HG03439 (cell line): ENCODE data around the gene FMN1.

Source experiments
- ATAC-seq: cut with Tn5 transposase; IDR thresholded peaks from one replicate; pipeline ENCODE4 v1.9.1; 2021; ENCODE audit warnings: mild to moderate bottlenecking, moderate library complexity; ENCODE audit not compliant: unreplicated experiment

Gene FMN1

DNA sequence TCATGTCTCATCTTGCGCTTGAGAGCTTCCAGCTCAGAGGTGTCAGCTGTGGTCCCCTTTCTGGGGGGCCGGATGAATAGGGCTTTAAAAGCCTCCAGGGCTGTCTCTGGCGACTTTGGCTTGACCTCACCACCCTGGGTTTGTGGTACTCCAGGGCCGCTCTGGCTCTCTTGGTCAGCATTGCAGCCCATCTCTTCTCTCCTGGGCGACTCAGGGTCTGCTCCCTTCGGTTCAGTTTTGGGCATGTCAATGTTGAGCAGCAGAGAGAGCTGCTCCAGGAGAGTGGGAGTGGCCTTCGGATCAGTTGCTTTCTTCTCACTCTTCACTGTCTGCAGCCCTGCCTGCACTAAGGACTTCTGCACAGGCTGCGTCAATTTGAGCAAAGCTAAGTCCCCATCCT is 127.9 kb downstream of the FMN1 start:
- ATAC-seq = no peak

DNA sequence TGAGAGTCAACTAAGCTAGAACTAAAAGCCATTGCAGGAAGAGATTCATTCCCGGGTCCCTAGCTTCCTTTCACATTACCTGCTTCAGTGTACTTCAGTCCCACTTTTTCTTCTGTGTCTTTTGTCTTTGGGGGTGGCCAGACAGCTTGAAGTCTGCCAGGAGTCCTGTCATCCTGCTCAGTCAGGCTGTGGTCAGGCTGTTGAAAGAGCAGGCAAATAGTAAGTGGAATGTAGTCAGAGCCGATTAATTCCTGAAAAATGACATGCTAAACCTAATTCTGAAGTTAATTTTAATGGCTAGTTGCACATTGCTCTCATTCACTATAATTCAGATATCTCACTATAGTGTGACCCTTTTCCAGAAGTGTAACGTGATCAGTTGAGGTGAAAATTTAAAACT is 129.6 kb downstream of the FMN1 start:
- ATAC-seq = no peak

DNA sequence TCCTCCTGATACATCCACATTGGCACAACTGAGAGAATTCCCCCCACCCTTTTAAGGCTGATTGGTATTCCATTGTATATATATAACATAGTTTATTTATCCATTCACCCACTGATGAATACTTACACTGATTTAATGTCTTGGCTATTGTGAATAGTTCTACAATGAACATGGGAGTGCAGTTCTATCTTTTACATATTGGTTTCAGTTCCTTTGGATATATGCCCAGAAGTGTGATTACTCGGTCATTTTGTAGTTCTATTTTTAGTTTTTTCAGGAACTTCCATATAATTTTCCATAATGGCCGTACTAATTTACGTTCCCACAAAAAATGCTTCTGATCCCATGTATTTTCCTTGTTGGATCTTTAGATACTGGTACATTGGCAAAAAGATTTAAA is 135.3 kb downstream of the FMN1 start:
- ATAC-seq = no peak

DNA sequence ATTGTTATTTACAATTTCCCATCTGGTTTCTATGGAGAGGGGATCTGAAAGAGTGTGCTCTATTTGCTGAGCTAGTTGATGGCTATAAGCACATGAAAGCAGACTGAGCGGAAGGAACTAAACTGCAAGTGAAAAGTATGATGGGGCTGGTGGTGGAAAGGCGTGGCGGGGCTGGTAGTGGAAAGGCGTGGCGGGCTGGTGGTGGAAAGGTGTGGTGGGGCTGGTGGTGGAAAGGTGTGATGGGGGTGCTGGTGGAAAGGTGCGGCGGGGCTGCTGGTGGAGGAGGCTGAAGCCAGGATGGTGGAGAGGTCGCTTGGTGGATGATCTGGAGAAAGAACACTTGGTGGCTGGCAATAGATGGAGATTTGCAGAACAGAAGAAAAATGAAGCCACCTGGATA is 136.7 kb downstream of the FMN1 start:
- ATAC-seq = no peak

DNA sequence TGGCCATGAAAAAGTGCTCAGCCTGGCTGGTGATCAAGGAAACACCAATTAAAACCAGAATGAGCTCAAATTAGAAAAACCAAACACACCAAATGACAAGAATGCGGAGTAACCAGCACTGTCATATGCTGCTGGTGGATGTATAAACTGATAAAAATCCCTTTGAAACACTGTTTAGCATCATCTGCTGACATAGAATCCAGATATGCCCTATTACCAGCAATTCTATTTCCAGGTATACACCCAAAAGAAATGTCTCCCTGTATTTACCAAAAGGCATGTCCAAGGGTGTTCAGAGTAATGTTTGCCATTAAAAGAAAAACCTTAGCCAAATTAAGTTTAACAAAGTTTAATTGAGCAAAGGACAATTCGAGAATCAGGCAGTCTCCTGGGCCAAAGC is 138.6 kb downstream of the FMN1 start:
- no peak for ATAC-seq

DNA sequence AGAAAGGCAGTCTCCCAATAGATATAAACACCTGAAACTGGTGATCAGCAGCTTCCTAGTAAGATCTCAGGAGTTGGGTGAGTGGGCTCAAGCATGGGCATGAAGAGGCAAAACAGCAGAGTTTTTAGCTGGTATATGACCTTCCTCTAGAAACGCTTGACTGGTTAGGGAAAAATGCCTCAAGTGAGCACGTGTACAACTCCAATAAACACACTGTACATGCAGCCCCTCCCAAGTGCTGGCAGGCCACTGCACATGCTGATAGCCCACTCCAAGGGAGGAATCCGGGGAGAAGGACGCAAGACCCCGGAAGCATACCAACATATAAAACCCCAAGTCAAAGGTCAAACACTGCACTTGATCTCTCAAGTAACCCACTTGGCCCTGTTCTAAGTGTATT is 143.0 kb downstream of the FMN1 start:
- no peak for ATAC-seq

DNA sequence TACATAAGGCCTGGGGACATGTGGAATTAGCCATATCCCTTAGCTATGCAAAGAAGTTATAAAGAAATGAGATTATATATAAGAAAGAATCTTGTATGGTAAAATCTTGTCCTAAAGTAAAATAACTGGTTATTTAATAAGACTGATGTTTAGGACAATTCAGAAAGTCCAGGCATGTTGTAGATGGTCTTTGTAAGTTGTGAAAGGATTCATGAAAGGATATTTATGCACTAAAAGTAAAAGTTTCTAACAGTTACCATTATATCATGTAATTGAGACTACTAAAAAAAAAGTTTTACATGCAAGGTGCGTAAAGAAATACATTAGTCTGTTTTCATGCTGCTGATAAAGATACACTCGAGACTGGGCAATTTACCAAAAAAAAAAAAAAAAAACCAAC is 146.3 kb downstream of the FMN1 start:
- ATAC-seq = no peak

DNA sequence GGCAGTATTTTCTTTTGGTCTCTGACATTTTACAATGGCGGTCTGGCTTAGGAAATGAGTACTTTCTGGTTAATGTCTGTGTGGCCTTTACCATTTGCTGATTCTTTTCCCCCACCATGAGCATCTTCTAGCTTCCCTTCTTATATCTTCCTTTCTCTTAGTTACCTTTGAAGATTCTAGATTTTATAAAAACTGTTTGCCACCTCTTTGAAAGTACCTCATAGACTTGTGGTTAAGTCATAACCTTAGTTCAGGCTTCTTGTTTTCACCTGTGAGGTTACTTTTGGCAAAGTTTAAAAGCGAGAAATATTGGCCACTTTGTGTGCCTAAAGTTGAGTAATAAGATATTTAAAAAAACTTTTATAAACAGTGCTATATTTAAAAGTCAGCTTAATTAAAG is 147.4 kb downstream of the FMN1 start:
- no peak for ATAC-seq

DNA sequence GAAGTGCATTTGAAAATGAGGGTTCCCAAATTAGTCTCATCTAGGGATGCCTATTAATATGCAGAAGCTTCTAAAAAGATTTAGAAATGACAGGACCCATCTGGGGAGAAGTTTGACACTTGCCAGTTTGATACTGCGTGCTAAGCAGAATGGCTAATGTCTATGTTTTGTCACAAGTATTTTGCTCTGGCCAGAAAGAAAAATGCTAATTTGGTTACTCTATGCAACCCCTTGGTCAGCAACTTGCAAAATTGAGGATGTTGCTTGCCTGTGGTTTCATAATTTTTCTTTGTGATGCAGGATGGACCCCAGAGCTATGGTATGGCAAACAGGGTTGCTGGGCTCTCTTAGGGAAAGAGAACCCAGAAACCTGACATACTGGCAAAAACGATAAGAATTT is 148.2 kb downstream of the FMN1 start:
- ATAC-seq = no peak

DNA sequence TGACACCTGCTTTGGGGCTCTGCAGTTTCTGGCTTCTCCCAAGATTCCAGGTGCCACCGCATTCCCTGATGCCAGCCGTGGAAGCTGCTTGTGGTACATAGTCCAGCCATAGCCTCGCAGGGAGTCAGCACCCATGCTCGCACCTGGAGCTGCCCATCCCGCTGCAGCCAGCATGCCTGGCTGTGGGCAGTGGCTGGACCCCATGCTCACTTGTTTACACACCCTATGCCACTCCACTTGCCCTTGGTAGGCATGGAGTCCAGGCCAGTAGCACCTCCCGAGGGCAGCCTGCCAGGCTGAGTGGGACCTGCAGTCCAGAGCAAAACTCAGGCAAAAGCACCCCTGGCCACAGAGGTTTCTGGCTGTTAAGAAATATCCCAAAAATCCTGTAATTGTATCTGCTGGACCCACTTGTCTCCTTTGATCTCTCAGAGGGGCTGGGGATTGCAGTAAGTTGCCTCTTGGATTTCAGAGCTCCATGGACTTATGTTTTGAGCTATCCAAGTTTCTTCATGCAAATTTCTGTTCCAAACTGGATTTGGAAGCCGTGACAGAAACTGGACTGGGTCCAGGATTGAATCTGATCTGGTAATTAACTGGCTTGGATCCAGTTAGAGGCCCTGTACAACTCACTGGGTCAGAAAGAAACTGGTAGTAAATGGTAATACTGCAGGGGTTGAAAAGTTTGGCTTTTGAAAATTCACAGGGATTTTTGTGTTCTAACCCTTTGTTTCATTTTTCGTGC is 149.3 kb downstream of the FMN1 start:
- ATAC-seq = no peak

DNA sequence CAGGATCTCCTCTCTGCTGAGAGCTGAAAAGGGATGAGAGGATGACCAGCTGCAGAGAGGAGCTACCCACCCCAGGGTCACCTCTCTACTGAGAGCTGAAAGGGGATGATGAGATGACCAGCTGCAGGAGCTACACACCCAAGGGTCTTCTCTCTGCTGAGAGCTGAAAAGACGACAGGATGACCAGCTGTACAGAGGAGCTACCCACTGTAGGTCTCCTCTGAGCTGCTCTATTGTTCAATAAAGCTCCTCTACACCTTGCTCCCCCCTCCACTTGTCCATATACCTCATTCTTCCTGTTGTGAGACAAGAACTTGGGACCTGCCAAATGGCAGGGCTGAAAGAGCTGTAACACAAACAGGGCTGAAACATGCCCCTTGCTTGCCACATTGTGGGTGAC is 149.9 kb downstream of the FMN1 start:
- no peak for ATAC-seq

DNA sequence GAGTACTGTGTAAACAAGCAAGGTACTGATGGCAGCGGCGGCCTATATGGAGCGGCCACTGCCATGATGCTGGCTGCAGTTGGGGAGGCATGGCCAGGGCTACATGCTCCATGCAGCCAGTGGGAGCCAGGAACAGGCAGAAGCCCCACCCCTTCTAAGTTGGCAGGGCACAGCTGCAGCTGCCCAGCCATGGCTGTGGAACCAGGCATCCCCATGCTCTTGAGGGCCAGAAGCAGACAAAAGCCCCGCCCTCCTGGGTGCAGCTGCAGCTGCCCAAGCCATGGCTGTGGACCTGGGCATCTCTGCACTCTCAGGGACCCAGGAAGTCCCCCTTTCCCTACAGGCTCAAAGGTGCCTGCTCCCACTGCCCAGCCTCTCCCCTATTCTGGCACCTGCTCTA is 150.9 kb downstream of the FMN1 start:
- ATAC-seq = no peak

DNA sequence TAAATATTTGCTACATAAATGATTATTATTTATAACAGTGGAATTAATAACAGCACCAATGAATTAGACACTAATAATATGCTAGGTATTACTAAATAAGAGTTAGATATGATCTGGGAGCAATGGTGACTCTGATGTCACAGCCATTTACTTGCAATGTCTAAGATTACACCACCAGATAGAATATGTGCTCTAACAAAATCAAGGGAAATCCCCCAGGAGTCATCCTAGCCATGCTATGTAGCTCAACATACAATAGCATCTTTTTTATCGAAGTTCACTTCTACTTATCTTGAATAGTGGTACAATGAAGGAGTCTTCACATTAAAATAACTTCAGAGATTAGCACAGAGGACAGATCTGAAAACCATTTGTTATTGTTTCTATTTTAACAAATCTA is 154.0 kb downstream of the FMN1 start:
- no peak for ATAC-seq

DNA sequence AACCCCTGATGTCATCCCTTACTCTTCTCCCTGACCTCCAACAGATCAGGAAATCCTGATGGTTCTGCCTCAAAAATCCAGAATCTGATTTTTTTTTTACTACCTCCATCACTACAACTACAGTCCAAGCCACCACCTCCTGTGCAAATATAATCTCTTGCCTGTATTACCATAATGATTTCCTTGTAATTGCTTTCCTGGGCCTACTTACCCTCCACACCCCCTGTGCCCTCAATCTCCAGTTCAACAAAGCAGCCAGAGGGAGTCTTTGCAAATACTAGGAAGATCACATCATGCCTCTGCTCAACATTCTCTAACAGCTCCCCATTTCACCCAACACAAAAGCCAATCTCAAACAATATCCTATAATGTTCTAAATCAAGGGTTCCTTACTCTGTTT is 159.9 kb downstream of the FMN1 start:
- no peak for ATAC-seq

DNA sequence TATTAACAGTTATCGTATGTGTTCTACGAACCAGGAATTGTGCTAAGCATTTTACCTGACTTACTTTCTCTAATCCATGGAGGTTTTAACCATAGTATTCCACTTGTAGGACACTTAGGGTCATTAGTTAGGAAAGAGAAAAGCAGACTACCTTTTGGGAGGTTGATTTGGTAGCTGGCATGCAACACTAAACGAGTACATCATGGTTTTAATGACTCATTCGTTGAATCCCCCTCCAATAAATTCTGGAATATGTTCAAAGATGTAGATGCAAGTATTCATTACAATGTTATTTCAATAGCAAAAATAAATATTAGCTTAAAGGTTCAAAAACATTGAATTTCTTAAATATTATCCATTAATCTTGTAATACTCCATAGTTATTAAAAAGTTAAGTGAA is 162.5 kb downstream of the FMN1 start:
- no peak for ATAC-seq

DNA sequence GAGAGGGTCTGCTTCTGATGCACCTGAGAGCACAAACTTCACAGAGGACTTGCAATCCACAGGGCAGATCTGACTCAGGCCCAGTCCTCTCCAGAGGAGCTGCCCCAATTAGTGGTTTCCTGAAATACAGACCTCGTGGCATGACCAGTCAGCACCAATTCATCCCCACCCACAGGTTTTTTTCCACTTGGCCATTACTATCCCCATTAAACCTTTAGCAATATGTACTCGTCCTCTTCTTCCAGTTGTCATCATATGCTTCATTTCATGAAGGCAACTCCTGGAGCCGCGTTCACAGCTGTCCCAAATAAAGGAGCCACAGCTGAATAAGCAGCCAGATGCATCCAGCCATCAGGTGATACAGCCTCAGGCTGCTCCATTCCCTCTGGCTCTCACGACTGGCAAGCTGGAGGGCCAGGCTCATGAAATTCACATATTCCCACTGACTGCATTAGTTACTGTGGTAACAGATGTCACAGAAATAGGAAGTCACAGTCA is 163.1 kb downstream of the FMN1 start:
- no peak for ATAC-seq

DNA sequence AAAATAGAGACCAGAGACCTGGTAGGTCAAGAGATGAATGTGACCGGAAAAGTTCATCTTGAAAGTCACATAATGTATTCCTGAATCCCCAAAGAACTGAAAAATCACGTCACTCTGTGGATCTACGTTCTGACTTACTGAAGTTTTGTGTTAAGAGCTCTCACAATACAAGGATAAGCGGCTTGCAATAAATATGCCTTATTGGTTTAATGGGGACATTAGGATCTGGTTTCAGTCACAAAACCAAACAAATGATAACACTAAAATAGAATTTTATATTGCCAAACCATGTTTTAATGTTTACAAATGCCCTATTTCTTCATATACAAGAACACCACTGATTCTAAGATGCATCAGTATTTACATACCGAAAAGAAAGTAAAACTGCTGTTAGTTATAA is 164.2 kb downstream of the FMN1 start:
- ATAC-seq = no peak

DNA sequence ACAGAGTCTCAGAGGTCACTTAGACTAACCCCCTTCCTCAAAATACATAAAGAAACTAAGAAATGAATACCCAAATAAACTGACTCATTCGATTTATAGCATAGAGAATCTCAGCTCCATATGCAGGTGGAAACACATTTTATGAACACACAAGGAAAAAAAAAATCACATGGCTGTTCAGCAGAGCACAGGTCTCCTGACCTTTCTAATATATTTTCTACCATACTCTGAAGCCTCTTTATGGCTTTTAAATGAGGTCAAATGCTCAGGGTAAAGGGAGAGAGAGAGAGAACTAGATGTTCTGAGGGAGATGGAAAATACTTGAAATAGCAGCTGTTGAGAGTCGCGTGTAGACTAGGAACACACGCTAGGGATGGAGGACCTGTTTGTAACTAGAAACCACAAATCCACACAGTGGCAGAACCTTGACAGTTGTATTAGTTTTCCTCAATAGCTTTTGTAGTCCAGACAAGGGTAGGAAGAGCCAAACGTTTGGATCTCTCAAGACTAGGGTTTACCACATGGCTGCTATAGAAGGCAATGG is 165.3 kb downstream of the FMN1 start:
- ATAC-seq = no peak

DNA sequence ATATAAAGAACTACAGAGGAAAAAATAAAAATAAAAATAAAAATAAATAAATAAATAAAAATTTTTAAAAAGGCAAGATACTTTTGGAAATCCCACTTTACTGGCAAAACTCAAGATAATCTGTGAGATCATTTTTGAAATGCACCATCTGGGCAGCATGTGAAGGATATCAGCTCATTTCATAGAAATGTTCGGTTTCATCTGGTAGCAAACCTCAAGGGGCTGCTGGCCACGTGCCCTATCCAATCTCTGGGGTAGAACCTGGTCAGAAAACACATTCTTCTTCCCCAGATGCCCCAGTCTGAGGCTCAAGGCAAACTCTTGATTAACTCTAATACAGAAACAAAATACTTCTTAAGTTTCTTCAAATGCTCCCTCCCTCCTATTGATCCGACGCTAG is 166.0 kb downstream of the FMN1 start:
- no peak for ATAC-seq

DNA sequence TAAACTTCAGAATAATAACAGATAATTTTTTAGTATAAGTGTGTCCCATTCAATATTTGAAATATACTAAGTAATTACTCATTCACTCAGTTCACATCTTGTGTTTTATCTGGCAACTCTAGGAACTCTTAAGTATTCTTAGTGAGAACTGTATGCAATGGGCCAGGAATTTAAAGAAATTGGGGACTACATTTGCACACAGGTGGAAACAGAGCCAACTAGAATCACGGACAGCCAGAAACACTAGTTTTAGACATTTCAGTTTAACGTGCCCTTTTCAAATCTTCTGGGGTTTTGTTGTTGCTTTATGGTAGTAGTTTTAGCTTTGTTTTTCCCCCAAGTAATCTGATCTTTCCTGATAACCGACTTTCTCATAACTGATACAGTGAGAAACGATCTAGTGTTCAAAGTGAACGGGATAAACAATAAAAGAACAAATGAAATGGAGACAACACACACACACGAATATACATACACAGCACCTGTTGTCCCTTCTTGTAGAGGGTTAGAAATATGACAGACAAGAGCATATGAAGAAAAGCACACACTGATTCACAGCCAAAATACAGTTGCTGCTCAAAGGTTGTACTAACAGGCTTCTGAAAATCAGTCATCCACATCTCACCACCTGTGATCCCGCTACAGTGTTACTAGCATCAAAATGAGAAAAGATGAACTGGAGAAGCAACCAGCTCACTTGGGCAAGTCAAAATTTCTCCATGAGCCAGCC is 167.0 kb downstream of the FMN1 start:
- ATAC-seq = no peak

DNA sequence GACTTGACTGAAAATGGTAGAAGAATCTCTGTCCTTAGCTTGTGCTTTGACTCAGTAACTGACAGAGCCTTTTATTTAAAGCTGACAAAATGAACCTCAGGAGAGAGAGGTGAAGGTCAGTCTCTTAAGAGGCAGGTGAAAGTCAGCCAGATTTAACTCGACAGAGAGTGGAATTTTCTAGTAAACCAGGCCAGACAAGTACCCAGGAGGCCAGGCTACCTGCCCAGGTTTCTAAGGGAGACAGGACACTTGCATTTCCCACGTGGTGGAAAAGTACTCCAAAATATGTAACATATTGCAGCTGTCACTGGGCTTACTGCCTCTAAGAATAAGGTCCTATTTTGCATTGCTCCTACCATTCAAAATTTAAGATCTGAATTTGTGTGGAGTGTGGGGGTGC is 167.9 kb downstream of the FMN1 start:
- no peak for ATAC-seq

DNA sequence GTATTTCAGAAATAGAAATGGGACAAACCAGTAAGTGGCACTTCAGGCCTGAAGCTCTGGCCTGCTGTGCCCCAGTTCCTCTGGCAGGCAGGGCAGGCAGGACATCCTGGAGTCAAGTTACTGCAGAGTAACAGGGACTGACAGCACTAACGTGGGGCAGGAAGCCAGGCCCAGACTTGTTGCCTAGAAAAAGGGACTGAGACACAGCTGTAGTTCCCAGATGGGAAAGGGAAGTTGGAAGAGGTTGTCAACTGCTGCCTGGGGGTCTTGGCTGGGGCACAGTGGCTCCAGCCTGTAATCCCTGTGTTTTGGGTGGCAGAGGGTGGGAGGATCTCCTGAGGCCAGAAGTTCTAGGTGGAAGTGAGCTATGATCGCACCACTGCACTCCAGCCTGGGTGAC is 171.9 kb downstream of the FMN1 start:
- ATAC-seq = no peak
